HUES6 (cell line): ENCODE data around the gene SLC30A10.
"Not testable (repeated sequence)": the region's sequence is repeated elsewhere in the genome, so short reads cannot be mapped to it uniquely, and the experiment has no call there.

ENCODE experiments used
- H3K27ac ChIP-seq: 2 replicates; pipeline ENCODE4 v1.7.0; 2013; ENCODE audit warnings: low read depth, mild to moderate bottlenecking, low read length, inconsistent platforms
- H3K27me3 ChIP-seq: 2 replicates; pipeline ENCODE4 v1.6.1; 2013; ENCODE audit warnings: low read length; ENCODE audit not compliant: control insufficient read depth, insufficient read depth
- H3K36me3 ChIP-seq: 2 replicates; pipeline ENCODE4 v1.6.1; 2013; ENCODE audit warnings: low read length; ENCODE audit not compliant: control insufficient read depth, insufficient read depth
- H3K4me1 ChIP-seq: 2 replicates; pipeline ENCODE4 v1.6.1; 2013; ENCODE audit warnings: low read length; ENCODE audit not compliant: control insufficient read depth, insufficient read depth
- H3K4me3 ChIP-seq: 2 replicates; pipeline ENCODE4 v1.5.1; 2013; ENCODE audit warnings: low read depth, low read length
- H3K9ac ChIP-seq: one replicate; pipeline ENCODE4 v1.6.1; 2013; ENCODE audit warnings: mild to moderate bottlenecking, low read length
- H3K9me3 ChIP-seq: 2 replicates; pipeline ENCODE4 v1.6.1; 2013; ENCODE audit warnings: low read depth, low read length; ENCODE audit not compliant: control insufficient read depth, insufficient read depth

Gene SLC30A10

DNA sequence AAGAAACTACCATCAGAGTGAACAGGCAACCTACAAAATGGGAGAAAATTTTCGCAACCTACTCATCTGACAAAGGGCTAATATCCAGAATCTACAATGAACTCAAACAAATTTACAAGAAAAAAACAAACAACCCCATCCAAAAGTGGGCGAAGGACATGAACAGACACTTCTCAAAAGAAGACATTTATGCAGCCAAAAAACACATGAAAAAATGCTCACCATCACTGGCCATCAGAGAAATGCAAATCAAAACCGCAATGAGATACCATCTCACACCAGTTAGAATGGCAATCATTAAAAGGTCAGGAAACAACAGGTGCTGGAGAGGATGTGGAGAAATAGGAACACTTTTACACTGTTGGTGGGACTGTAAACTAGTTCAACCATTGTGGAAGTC is 59.7 kb downstream of the SLC30A10 start:
- not testable (repeated sequence) for H3K4me1 ChIP-seq, H3K27me3 ChIP-seq, H3K4me3 ChIP-seq, H3K36me3 ChIP-seq, H3K9ac ChIP-seq, H3K9me3 ChIP-seq, H3K27ac ChIP-seq
